Ramos (cell line): ENCODE measurements around the gene NAA16.

Source experiments
- in situ Hi-C: fragments of 300-500 bp; cut with MboI; formaldehyde crosslinking; loops from one replicate; pipeline ENCODE4 v1.14.3; 2022; ENCODE audit warnings: low sequenced_read_pairs; ENCODE audit not compliant: unreplicated experiment

The NAA16 gene

GRCh38 chr13:41302743-41303142 lies 8.3 kb upstream of the NAA16 start:
- in situ Hi-C loops = no loop called here

- in situ Hi-C loops = no loop called here
These were observed 6.5 kb upstream of the NAA16 start for GRCh38 chr13:41304551-41304950.

- in situ Hi-C loops = no loop called here
These were observed 4.6 kb upstream of the NAA16 start for GRCh38 chr13:41306271-41307145.

GRCh38 chr13:41307884-41308640 lies 3.0 kb upstream of the NAA16 start:
- in situ Hi-C loops = no loop called here

- in situ Hi-C loops = no loop called here
These were observed 524 bp downstream of the NAA16 start for GRCh38 chr13:41311406-41312175.

- in situ Hi-C loops = no loop called here
These were observed 1.1 kb downstream of the NAA16 start for GRCh38 chr13:41312176-41312500.

GRCh38 chr13:41313117-41313516 lies 2.0 kb downstream of the NAA16 start:
- in situ Hi-C loops = no loop called here

GRCh38 chr13:41313659-41314197 lies 2.7 kb downstream of the NAA16 start:
- in situ Hi-C loops = no loop called here

- in situ Hi-C loops = no loop called here
These were observed 4.5 kb downstream of the NAA16 start for GRCh38 chr13:41315443-41316047.

GRCh38 chr13:41317243-41317642 lies 6.2 kb downstream of the NAA16 start:
- in situ Hi-C loops = no loop called here

GRCh38 chr13:41325752-41326151 lies 14.7 kb downstream of the NAA16 start:
- in situ Hi-C loops = no loop called here

- in situ Hi-C loops = no loop called here
These were observed 15.6 kb downstream of the NAA16 start for GRCh38 chr13:41326661-41327060.

- in situ Hi-C loops = no loop called here
These were observed 17.1 kb downstream of the NAA16 start for GRCh38 chr13:41327994-41328790.

GRCh38 chr13:41332829-41333228 lies 21.8 kb downstream of the NAA16 start:
- in situ Hi-C loops = no loop called here

GRCh38 chr13:41334810-41335209 lies 23.7 kb downstream of the NAA16 start:
- in situ Hi-C loops = no loop called here

- in situ Hi-C loops = no loop called here
These were observed 33.3 kb downstream of the NAA16 start for GRCh38 chr13:41344358-41344757.

- in situ Hi-C loops = no loop called here
These were observed 34.3 kb downstream of the NAA16 start for GRCh38 chr13:41345165-41345913.

- in situ Hi-C loops = no loop called here
These were observed 35.0 kb downstream of the NAA16 start for GRCh38 chr13:41345914-41346589.
